HG02798 (cell line): ENCODE measurements around the gene CCDC174.
"Not testable (repeated sequence)": the region's sequence is repeated elsewhere in the genome, so short reads cannot be mapped to it uniquely, and the experiment has no call there.

Source experiments
- ATAC-seq: cut with Tn5 transposase; IDR thresholded peaks from one replicate; pipeline ENCODE4 v1.9.1; 2021; ENCODE audit warnings: mild to moderate bottlenecking; ENCODE audit not compliant: unreplicated experiment, poor library complexity

CCDC174 gene

DNA sequence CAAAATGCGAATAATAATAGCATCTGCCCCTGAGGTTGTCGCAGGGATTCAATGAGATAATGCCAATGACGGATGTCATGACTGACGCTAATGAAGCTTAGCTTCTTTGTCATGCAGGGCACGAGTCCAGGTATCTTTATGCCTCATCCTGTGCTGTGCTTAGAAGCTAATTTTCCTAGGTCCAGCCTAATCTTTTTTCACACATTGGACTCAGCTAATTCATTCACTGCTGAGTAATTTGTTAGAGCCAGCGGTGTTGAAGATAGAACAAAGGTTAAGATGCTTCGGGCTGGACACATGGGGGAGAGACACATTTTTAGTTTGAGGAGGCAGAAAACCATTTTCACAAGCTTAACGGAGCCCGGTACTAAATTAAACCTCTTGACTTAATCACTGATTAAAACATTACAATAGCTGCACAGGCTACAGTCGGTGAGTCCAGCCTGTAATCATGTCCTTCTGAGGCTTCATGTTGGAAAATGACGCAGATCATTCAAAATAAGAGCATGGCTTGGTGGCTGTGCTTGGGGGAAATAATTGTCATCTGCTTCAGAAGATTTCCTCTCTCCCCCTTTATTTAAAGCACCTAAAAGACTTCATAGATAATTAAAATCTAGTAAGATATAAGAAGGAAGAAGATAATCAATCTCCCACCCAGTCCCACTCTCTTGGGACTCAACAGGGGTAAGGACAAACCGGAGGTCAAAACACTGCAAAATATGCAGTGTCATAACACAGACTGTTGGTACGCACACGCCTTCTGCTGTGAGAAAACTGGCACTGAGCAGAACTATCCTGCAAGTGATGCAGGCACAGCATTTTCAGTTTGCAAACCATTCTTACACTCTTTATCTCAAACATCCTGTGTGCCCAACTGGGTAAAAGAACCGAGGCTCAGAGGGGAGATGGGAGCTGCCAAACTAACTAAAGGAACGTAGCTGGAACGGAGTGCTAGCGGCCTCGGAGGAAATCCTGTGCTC, 3.3 kb upstream of the CCDC174 start:
- ATAC-seq, result no peak

- no peak for ATAC-seq
These were observed 2.1 kb upstream of the CCDC174 start for GRCh38 chr3:14649466-14649865.

DNA sequence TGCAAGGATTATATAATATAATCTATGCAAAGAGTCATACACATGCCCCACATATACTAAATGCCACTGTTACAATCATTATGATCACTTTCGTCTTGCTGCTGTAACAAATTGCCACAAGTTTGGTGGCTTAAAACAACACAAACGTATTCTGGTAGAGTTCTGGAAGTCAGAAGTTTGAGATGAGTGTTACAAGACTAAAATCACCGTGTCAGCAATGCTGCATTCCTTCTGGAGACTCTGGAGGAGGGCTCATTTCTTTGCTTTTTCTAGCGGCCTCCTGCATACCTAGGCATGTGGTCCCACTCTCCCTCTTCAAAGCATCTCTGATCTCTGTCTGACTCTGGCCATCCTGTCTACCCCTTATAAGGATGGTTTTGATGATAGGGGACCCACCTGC, 1.4 kb upstream of the CCDC174 start:
- ATAC-seq, result no peak

- not testable (repeated sequence) for ATAC-seq
These were observed 872 bp downstream of the CCDC174 start for GRCh38 chr3:14652360-14652907.

- ATAC-seq, result no peak
These were observed 6.0 kb downstream of the CCDC174 start for GRCh38 chr3:14657579-14657978.

- no peak for ATAC-seq
These were observed 7.4 kb downstream of the CCDC174 start for GRCh38 chr3:14658978-14659377.

DNA sequence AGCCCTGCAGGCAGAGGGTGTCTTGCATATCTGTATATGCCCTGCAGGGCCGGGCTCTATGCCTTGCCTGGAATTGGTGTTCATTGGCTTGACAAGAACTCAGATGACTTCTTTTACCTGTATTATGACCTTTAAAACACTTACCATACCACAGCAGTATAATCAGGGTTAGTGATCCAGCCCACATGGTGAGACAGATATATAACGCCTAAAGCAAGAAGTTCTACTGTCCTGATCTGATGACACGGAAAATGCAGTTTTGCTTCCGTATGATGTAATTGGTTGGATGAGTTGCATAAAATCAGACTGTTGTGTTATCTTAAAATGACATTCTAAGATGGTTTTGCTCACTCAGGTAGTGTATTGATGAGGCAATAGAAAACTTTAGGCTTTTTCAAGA, 9.4 kb downstream of the CCDC174 start:
- no peak for ATAC-seq

- no peak for ATAC-seq
These were observed 12.0 kb downstream of the CCDC174 start for GRCh38 chr3:14663396-14664135.

- no peak for ATAC-seq
These were observed 12.6 kb downstream of the CCDC174 start for GRCh38 chr3:14664170-14664569.

- no peak for ATAC-seq
These were observed 21.0 kb downstream of the CCDC174 start for GRCh38 chr3:14672588-14672987.

- no peak for ATAC-seq
These were observed 23.3 kb downstream of the CCDC174 start, which contains the start of gene C3orf20 for GRCh38 chr3:14674841-14675240. TSS of gene C3orf20 (plus strand) at chr3:14675141. CDS start at chr3:14682714, 7,573 bp downstream.

DNA sequence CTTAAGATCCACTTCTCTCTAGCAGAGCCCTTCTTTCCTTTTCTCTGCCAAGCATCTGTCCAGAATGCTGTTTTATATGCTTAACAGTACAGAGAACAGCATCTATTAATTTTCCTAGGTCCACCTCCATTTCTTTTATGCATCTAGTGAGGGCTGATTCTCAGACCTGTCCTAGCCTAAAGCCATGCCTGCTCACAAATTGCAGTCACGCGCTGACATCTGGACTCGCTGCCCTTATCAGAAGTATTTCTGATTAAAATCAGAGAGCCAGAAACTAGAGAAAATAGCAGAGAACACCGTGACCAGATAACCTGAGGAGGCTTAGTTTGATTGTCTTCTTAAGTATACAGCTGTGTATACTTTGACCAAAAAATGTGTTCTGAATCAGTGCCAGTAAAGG, 25.3 kb downstream of the CCDC174 start:
- ATAC-seq, result no peak

GRCh38 chr3:14678015-14678503, 26.5 kb downstream of the CCDC174 start:
- no peak for ATAC-seq

- no peak for ATAC-seq
These were observed 28.6 kb downstream of the CCDC174 start for GRCh38 chr3:14680115-14680514.

GRCh38 chr3:14680716-14681115, 29.2 kb downstream of the CCDC174 start:
- no peak for ATAC-seq

DNA sequence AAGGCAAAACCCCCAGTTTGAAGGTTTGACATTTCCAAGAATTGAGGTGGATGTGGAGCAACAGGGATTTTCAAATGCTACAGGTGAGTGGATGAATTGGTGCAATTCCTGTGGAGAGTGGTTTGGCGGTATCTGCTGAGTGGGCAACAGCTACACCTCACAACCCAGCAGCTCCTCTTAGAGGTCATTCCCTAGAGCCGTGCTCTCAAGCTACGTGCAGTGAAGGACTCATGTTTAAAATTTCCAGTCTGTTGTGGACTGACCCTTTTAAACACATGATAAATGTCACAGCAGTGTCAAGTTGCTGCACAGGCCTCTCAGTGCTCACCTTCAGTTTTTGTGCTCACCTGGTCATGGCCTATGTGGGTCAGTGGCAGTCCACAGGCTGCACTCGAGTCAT, 32.9 kb downstream of the CCDC174 start:
- ATAC-seq, result no peak

DNA sequence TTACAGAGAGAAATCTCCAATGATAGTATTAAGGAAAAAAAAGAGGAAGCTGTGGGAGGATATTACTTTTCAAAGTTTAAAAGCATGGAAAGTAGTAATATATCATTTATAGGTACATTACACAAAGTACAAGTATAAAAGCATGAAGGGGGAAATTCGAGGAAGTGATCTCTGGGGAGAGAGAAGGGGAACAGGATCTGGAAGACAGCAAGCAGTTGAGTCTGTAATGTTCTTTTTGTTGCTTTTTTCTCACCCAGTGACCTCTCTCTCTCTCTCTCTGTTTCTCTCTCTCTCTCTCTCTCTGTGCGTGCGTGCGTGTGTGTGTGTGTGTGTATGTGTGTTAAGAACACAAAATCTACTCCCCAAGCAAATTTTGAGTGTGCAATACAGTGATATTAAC, 33.6 kb downstream of the CCDC174 start:
- no peak for ATAC-seq

GRCh38 chr3:14687360-14687759, 35.8 kb downstream of the CCDC174 start:
- peak; percentile 37 for ATAC-seq

DNA sequence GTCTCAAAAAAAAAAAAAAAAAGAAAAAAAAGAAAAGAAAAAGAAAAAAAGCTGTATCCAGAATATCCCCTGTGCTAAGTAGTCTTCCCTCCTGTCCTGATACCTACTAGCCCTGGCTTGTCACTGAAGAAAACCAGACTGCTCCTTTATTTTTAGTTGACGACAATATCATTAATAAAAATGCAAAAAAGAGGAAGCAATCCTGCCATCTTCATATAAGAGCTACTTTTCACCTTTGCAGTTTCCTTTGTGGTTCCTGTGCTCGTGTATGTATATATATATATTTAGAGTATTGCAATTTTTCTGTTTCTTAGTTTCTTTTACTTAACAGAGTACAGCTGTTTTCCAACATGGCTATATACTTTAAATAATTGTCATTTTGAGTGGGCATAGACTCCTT, 37.0 kb downstream of the CCDC174 start:
- ATAC-seq, result peak; percentile 42

DNA sequence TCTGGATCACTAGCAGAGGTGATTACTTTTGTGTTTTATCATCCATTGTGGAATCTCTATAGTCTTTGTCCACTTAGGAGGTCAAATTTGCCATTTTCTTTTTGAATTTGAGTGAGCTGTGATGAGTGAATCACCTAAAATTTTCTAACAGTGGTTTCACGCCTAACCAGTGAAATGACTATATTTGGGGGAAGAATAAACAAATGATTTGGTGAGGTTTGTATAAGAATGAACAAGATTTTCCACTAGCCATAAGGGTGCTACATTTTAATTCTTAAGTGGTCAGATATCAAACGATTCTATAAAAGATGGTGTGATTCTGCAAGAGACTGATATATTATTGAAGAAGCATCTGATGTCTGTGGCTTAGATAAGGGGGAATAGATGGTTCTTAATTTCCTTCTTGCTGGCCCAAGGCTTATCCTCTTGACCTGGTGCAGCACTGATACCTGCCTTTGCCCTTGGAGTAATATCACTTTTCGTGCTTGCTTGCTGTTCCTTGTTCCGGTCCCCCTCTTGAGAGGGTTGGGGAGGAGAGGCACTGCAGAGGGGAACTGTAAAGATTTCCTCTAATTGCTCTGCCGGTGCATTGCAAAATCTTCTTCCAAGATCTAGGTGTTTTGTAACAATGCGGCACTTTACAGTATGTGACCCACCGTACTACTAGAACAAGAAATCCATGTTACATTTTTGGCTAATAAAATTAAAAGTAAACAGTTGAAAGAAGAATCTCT, 37.9 kb downstream of the CCDC174 start:
- ATAC-seq, result peak; percentile 44
